ENCODE results near the gene PKIG.

Gene PKIG

DNA sequence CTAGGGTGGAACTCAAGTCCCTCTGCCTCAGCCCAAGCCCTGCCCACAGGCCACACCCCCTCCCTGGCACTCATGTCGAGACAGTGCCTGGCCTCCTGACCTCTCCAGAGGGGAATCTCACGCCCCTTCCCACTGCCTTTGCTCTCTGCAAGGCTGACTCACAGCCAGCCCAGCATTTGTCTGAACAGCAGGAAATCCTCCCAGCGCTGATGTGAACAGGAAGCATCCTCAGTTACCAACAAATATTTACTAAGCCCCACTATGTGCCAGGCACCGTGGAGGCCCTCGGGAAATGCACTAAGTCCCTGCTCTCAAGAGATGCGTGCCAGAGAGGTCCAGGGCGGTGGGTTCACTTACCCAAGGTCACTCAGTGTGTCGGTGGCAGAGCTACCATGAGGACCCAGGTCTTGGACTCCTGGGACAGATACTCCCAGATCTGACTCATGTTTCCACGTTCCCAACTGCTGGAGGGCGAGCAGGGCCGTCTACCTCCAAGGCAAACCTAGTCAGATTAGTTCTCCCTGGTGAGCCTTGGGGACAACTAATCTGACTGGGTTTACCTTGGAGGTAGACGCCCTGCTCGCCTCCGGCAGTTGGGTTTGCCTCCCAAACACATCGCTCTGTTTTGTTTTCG is 61.3 kb downstream of the PKIG start:
- no peak for DNase-seq (ENCODE audit: low spot score)
- no peak for TF ChIP-seq CTCF (IDR thresholded peaks at IDR 0.05; ENCODE audit: extremely low read depth, insufficient read depth, missing control alignments)
- in situ Hi-C loops (cut with MboI; ENCODE audit: low pct_unique_long_range_greater_than_20kb, low sequenced_read_pairs, unreplicated experiment), result no loop called here

DNA sequence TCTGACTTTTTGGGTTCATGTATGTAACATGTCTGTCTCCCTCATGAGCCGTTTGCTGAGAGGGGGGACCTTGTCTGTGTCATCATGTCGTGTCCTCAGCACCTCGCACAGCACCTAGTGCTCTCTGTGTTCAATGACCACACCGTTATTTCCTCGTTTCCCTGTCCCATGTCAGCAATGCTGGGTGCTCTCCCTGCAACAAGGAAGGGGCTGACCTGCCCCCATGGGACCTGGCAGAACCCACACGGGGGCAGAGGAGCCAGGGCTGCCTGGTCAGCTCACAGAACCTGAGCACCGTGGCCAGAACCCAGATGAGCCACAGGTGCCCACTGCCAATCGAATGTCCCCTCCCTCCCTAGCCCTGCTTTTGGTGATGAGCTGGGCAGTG is 61.8 kb downstream of the PKIG start:
- in situ Hi-C loops (cut with MboI; ENCODE audit: low pct_unique_long_range_greater_than_20kb, low sequenced_read_pairs, unreplicated experiment), result no loop called here
- no peak for DNase-seq (ENCODE audit: low spot score)
- no peak for TF ChIP-seq CTCF (IDR thresholded peaks at IDR 0.05; ENCODE audit: extremely low read depth, insufficient read depth, missing control alignments)

- DNase-seq (ENCODE audit: low spot score), result no peak
- in situ Hi-C loops (cut with MboI; ENCODE audit: low pct_unique_long_range_greater_than_20kb, low sequenced_read_pairs, unreplicated experiment), result no loop called here
- peak; percentile 6 for TF ChIP-seq CTCF (IDR thresholded peaks at IDR 0.05; ENCODE audit: extremely low read depth, insufficient read depth, missing control alignments)
These were observed 62.3 kb downstream of the PKIG start for GRCh38 chr20:44644667-44645131.

- TF ChIP-seq CTCF (IDR thresholded peaks at IDR 0.05; ENCODE audit: extremely low read depth, insufficient read depth, missing control alignments), result no peak
- in situ Hi-C loops (cut with MboI; ENCODE audit: low pct_unique_long_range_greater_than_20kb, low sequenced_read_pairs, unreplicated experiment), result no loop called here
- no peak for DNase-seq (ENCODE audit: low spot score)
These were observed 63.8 kb downstream of the PKIG start for GRCh38 chr20:44646023-44646640.

GRCh38 chr20:44646641-44647274 is 64.4 kb downstream of the PKIG start:
- DNase-seq (ENCODE audit: low spot score), result peak; percentile 77
- in situ Hi-C loops (cut with MboI; ENCODE audit: low pct_unique_long_range_greater_than_20kb, low sequenced_read_pairs, unreplicated experiment), result no loop called here

DNA sequence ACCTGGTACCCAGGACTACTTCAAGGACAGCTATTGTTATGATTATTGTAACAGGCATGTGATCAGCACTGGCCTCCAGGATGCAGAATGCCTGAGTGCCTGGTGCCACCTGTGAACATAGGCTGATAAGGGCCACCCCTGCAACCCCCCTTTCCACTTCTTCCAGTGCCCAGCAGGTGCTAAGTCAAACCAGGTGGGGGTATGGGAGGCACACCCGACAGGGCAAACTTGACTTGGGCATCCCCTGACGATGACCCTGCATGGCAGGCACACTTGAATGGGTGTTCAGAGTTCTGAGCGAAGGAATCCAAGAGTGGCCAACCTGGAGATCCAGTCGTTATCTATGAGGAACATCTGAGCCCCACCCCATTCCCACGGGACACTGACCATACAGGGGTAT is 65.7 kb downstream of the PKIG start:
- TF ChIP-seq CTCF (IDR thresholded peaks at IDR 0.05; ENCODE audit: extremely low read depth, insufficient read depth, missing control alignments), result no peak
- in situ Hi-C loops (cut with MboI; ENCODE audit: low pct_unique_long_range_greater_than_20kb, low sequenced_read_pairs, unreplicated experiment), result no loop called here
- no peak for DNase-seq (ENCODE audit: low spot score)

More at GRCh38 chr20:44646641-44647274, 64.4 kb downstream of the PKIG start:
- TF ChIP-seq CTCF (IDR thresholded peaks at IDR 0.05; ENCODE audit: extremely low read depth, insufficient read depth, missing control alignments), result no peak
